K562 (cell line): Measurements from ENCODE around the gene CD1D. TPM values are rescaled to one million over a fixed set of nuclear protein-coding genes. Genes with fewer than 3 reads are reported as not detected.

Experiments used
- ARID1B ChIP-seq: fragments of 450-650 bp; IDR thresholded peaks from 2 replicates; pipeline ENCODE4 v1.6.1; 2016; ENCODE audit warnings: antibody characterized with exemption, mild to moderate bottlenecking, inconsistent platforms
- CBFA2T3 ChIP-seq: fragments of 450-650 bp; IDR thresholded peaks from 2 replicates; pipeline ENCODE4 v1.6.1; 2017
- CBX1 ChIP-seq: sonication (generic); IDR thresholded peaks from 2 replicates; pipeline ENCODE4 v1.6.1; 2016; ENCODE audit warnings: antibody characterized with exemption, low read depth, mild to moderate bottlenecking
- CTBP1 ChIP-seq: fragments of 450-650 bp; IDR thresholded peaks from 2 replicates; pipeline ENCODE4 v1.6.1; 2016; ENCODE audit warnings: borderline replicate concordance
- DPF2 ChIP-seq: fragments of 450-650 bp; IDR thresholded peaks from 2 replicates; pipeline ENCODE4 v1.6.1; 2016
- FOSL1 ChIP-seq: fragments of 200-800 bp; sonication (Bioruptor generic); conservative IDR thresholded peaks from 2 replicates; pipeline ENCODE4 v1.6.1; 2016; ENCODE audit warnings: missing genetic modification characterization, missing compliant biosample characterization
- JUN ChIP-seq, 2 experiments: sonication (generic) in 1 of 2; formaldehyde crosslinking in 1 of 2; IDR thresholded peaks; 2 replicates each; pipeline versions ENCODE4 v1.6.1 to v1.8.0; 2012 to 2022; ENCODE audit warnings: borderline replicate concordance in 2 of 2, mild to moderate bottlenecking in 2 of 2, improper control_type of control experiment in 1 of 2, low read depth in 1 of 2, low read length in 1 of 2, missing genetic modification reagents in 1 of 2
- L3MBTL2 ChIP-seq: fragments of 450-650 bp; IDR thresholded peaks from 2 replicates; pipeline ENCODE4 v1.6.1; 2016; ENCODE audit warnings: mild to moderate bottlenecking, moderate library complexity
- MAFG ChIP-seq: fragments of 450-650 bp; conservative IDR thresholded peaks from 2 replicates; pipeline ENCODE4 v1.6.1; 2016; ENCODE audit warnings: missing genetic modification characterization, missing compliant biosample characterization
- MCM5 ChIP-seq: fragments of 450-650 bp; IDR thresholded peaks from 2 replicates; pipeline ENCODE4 v1.6.1; 2016; ENCODE audit warnings: low read depth
- NCOR1 ChIP-seq: fragments of 450-650 bp; IDR thresholded peaks from 2 replicates; pipeline ENCODE4 v1.6.1; 2016; ENCODE audit warnings: mild to moderate bottlenecking, moderate library complexity
- PCBP2 ChIP-seq: fragments of 200-400 bp; formaldehyde crosslinking; IDR thresholded peaks from 2 replicates; pipeline ENCODE4 v1.6.1; 2018; ENCODE audit warnings: low read length, low read depth, mild to moderate bottlenecking, moderate library complexity; ENCODE audit not compliant: poor library complexity, severe bottlenecking
- PML ChIP-seq: IDR thresholded peaks from 2 replicates; pipeline ENCODE4 v1.6.1; 2012; ENCODE audit warnings: low read length, inconsistent platforms
- SIRT6 ChIP-seq: IDR thresholded peaks from one replicate; pipeline ENCODE4 v1.6.1; 2012; ENCODE audit warnings: low read depth, mild to moderate bottlenecking, control low read depth, inconsistent platforms, low read length, moderate library complexity
- SMARCC2 ChIP-seq: fragments of 450-650 bp; IDR thresholded peaks from 2 replicates; pipeline ENCODE4 v1.6.1; 2017; ENCODE audit warnings: antibody characterized with exemption, moderate library complexity, mild to moderate bottlenecking, low read depth
- THAP12 ChIP-seq: fragments of 250-450 bp; sonication (Bioruptor Pico); IDR thresholded peaks from 2 replicates; pipeline ENCODE4 v1.9.0; 2021; ENCODE audit warnings: mild to moderate bottlenecking, inconsistent platforms
- U2AF1 ChIP-seq: fragments of 200-400 bp; formaldehyde crosslinking; optimal IDR thresholded peaks from 2 replicates; pipeline ENCODE3; 2017; ENCODE audit warnings: mild to moderate bottlenecking, low read depth, low read length, moderate library complexity
- YBX1 ChIP-seq: fragments of 450-650 bp; IDR thresholded peaks from 2 replicates; pipeline ENCODE4 v1.7.1; 2016; ENCODE audit warnings: mild to moderate bottlenecking
- ZNF324 ChIP-seq: fragments of 250-450 bp; sonication (Bioruptor Pico); IDR thresholded peaks from 2 replicates; pipeline ENCODE4 v1.4.0; 2020; ENCODE audit warnings: mild to moderate bottlenecking
- polyA plus RNA-seq, 8 experiments: library from polyadenylated mRNA; depleted of rRNA in 4 of 8; stranded (reverse) in 5 of 8; unstranded in 3 of 8; fragments of >200 nt; fragmentation: Nextera tagmentation in 2 of 8; fragmentation: Illumina TruSeq in 1 of 8; extraction: Ambion mirVana in 2 of 8; extraction: Trizol in 1 of 8; gene quantifications; 2 replicates each; pipeline versions ENCODE4 v1.2.1 to v1.2.3, GENCODE V29; 2011 to 2014; ENCODE audit warnings: inconsistent platforms in 1 of 8, missing spikeins in 1 of 8
- total RNA-seq, 7 experiments: library from RNA; depleted of rRNA in 6 of 7; stranded (reverse); fragments of >200 nt in 6 of 7; fragmentation: Illumina TruSeq in 2 of 7; extraction: Trizol in 2 of 7; gene quantifications; 2 replicates each; pipeline versions ENCODE4 v1.2.1 to v1.2.3, GENCODE V29; 2011 to 2021; ENCODE audit warnings: low replicate concordance in 1 of 7
- TF ChIP-seq, protein P1 (sequence below): fragments of 250-450 bp; sonication (Bioruptor Pico); IDR thresholded peaks from 2 replicates; pipeline ENCODE4 v1.4.0; 2020; ENCODE audit warnings: mild to moderate bottlenecking
- TF ChIP-seq, protein P2 (sequence below): fragments of 450-650 bp; IDR thresholded peaks from 2 replicates; pipeline ENCODE4 v1.6.1; 2018; ENCODE audit not compliant: partially characterized antibody

The CD1D gene
- total and polyA plus RNA-seq, 9 of the 15 experiments (the other 6 are each of a cell fraction or from before 2014, with no cell fraction given): 0.03 TPM; not detected in 8

DNA sequence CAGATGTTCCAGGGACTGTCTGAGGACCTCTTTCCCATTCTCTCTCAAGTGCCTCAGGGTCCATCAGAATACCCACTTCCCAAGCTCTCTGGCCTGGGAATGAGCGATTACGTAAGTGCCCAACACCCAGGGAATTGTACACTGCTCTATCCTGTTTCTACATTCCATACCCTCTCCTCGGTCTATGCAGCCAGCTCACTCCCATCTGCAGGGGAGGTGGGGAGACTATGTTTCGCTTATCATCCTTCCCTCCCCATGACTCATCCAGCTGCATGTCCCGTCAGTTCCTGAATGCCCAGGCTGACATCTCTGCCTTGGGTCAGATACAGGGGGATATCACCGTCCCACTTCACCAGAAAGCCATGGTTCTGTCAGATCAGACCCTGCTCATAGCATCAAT, 34.5 kb upstream of the CD1D start (continued):
- TF ChIP-seq L3MBTL2 (no peak), JUN (IDR thresholded peaks at IDR 0.05; ENCODE audit: borderline replicate concordance, low read depth, low read length) (peak; percentile 82), JUN (CRISPR knock-in tag; IDR thresholded peaks at IDR 0.05; ENCODE audit: borderline replicate concordance) (no peak), YBX1 (no peak), NCOR1 (peak; percentile 34; the same call in 1 of the 2 replicates), MCM5 (no peak), SMARCC2 (no peak), CBFA2T3 (peak; percentile 66), FOSL1 (peak; percentile 96), THAP12 (CRISPR knock-in tag) (no peak), MAFG (tag) (0 out of 2 replicates have a peak, but pooled peaks have one; percentile 41), U2AF1 (no peak), PML (no peak), DPF2 (peak; percentile 70), CTBP1 (0 out of 2 replicates have a peak, but pooled peaks have one; percentile 15), ARID1B (peak; percentile 72), SIRT6 (no peak), CBX1 (no peak), PCBP2 (no peak), ZNF324 (no peak)
- TF ChIP-seq, protein P1, sequence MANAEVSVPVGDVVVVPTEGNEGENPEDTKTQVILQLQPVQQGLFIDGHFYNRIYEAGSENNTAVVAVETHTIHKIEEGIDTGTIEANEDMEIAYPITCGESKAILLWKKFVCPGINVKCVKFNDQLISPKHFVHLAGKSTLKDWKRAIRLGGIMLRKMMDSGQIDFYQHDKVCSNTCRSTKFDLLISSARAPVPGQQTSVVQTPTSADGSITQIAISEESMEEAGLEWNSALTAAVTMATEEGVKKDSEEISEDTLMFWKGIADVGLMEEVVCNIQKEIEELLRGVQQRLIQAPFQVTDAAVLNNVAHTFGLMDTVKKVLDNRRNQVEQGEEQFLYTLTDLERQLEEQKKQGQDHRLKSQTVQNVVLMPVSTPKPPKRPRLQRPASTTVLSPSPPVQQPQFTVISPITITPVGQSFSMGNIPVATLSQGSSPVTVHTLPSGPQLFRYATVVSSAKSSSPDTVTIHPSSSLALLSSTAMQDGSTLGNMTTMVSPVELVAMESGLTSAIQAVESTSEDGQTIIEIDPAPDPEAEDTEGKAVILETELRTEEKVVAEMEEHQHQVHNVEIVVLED: no peak
- TF ChIP-seq, protein P2, sequence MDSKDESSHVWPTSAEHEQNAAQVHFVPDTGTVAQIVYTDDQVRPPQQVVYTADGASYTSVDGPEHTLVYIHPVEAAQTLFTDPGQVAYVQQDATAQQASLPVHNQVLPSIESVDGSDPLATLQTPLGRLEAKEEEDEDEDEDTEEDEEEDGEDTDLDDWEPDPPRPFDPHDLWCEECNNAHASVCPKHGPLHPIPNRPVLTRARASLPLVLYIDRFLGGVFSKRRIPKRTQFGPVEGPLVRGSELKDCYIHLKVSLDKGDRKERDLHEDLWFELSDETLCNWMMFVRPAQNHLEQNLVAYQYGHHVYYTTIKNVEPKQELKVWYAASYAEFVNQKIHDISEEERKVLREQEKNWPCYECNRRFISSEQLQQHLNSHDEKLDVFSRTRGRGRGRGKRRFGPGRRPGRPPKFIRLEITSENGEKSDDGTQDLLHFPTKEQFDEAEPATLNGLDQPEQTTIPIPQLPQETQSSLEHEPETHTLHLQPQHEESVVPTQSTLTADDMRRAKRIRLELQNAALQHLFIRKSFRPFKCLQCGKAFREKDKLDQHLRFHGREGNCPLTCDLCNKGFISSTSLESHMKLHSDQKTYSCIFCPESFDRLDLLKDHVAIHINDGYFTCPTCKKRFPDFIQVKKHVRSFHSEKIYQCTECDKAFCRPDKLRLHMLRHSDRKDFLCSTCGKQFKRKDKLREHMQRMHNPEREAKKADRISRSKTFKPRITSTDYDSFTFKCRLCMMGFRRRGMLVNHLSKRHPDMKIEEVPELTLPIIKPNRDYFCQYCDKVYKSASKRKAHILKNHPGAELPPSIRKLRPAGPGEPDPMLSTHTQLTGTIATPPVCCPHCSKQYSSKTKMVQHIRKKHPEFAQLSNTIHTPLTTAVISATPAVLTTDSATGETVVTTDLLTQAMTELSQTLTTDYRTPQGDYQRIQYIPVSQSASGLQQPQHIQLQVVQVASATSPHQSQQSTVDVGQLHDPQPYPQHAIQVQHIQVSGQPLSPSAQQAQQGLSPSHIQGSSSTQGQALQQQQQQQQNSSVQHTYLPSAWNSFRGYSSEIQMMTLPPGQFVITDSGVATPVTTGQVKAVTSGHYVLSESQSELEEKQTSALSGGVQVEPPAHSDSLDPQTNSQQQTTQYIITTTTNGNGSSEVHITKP: peak; percentile 24
